ENCODE data around the gene RIGI. TPM values are rescaled to one million over a fixed set of nuclear protein-coding genes. Genes with fewer than 3 reads are reported as not detected.

The RIGI gene
- total RNA-seq, 1 experiment from 2014 or later: 3.9 TPM

DNA sequence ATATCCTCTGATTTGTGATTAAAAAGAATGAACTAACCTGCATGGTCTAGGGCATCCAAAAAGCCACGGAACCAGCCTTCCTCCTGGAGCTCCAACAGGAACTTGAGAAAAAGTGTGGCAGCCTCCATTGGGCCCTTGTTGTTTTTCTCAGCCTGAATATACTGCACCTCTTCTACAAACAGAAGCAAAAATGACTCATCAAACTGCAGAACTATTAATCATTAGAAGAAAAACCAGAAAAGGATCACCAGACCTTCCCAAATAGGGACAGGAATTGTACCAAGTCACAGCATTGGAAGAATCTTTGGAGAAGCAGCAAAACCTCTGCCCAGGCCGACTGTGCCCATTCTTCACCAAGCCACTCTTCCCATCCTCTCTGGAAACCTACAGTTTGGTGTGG is 25.2 kb downstream of the RIGI start:
- Histone ChIP-seq H3F3A (ENCODE audit: insufficient read depth, low read depth) (no peaks in the 10 kb centered on the region; the same call in 1 of the 2 replicates), H2AFZ (no peak overlapping the region), H3K9me2 (ENCODE audit: insufficient read depth) (no peaks in the 10 kb centered on the region), H3K27ac (peak overlapping the region; percentile 41), H3K4me3 (no peak overlapping the region), H4K20me1 (ENCODE audit: insufficient read depth) (no peaks in the 10 kb centered on the region), H3K9me3 (ENCODE audit: insufficient read depth, low read depth) (no peaks in the 10 kb centered on the region; the same call in 1 of the 2 replicates), H3K36me3 (ENCODE audit: low read depth) (no peaks in the 10 kb centered on the region), H3K4me1 (replicated peaks; ENCODE audit: insufficient read depth) (peaks cover 8% of the 10 kb centered on the region), H3K4me2 (no peak overlapping the region), H3K79me2 (ENCODE audit: low read depth) (no peaks in the 10 kb centered on the region), H3K27me3 (ENCODE audit: insufficient read depth, low read depth) (no peaks in the 10 kb centered on the region)
- BruUV-seq (replicated peaks): no TSS peak
- TF ChIP-seq EZH2 (IDR thresholded peaks at IDR 0.05; ENCODE audit: low read depth): no peak
- TF ChIP-seq, protein P1, sequence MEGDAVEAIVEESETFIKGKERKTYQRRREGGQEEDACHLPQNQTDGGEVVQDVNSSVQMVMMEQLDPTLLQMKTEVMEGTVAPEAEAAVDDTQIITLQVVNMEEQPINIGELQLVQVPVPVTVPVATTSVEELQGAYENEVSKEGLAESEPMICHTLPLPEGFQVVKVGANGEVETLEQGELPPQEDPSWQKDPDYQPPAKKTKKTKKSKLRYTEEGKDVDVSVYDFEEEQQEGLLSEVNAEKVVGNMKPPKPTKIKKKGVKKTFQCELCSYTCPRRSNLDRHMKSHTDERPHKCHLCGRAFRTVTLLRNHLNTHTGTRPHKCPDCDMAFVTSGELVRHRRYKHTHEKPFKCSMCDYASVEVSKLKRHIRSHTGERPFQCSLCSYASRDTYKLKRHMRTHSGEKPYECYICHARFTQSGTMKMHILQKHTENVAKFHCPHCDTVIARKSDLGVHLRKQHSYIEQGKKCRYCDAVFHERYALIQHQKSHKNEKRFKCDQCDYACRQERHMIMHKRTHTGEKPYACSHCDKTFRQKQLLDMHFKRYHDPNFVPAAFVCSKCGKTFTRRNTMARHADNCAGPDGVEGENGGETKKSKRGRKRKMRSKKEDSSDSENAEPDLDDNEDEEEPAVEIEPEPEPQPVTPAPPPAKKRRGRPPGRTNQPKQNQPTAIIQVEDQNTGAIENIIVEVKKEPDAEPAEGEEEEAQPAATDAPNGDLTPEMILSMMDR (conservative IDR thresholded peaks at IDR 0.05): no peak
- POLR2A ChIA-PET (ENCODE audit: unreplicated experiment): interaction anchor here (0.5 kb wide), 1 partner anchor 666 kb away, joined by 4 read pairs; the partner anchor contains the start of gene B4GALT1
- intact Hi-C loops (cut with micrococcal nuclease; ENCODE audit: unreplicated experiment): no loop called here
- CTCF ChIA-PET: no interaction called here
- DNase-seq: peak in 1 of 2 experiments; percentile 55

DNA sequence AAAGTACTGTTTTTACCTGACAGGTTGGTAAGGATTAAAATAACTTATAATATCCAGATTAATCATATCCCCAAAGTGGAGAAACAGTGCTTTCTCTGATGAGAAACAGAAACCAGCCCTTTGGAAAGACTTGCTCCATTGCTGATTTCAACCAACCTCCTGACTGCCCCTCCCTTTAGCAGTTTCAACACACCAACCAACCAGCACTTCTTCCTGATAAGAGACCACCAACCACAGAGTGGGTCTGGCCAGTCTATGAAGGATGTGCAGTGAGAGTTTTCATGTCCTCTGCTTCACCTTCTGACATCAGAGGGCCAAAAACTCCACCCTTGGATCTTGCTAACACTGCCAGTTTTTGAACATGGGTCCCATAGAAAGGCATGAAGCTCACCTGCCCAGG is 28.1 kb downstream of the RIGI start:
- CTCF ChIA-PET: no interaction called here

DNA sequence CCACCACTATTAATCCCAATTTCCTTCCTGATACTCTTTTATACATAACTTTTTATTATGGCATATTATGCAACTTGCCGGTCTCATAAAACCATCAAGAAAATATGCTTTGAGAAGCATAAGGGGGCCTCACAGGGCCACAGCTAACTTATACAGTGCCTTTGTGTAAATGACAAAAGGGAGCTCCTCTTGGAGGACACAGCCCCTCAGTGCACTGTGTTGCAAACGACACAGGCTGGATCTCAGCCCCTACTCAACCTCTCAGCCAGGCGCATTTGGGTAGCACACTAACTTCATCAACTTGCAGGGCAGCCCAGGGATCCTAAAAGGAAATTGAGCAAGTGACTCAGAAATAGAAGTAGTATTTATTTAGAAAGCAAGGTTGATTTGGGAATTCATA is 35.4 kb downstream of the RIGI start:
- Histone ChIP-seq H3K27me3 (ENCODE audit: insufficient read depth, low read depth) (no peaks in the 10 kb centered on the region), H3F3A (ENCODE audit: insufficient read depth, low read depth) (no peaks in the 10 kb centered on the region), H3K9me3 (ENCODE audit: insufficient read depth, low read depth) (no peaks in the 10 kb centered on the region), H3K4me2 (no peak overlapping the region), H4K20me1 (ENCODE audit: insufficient read depth) (no peaks in the 10 kb centered on the region), H3K79me2 (ENCODE audit: low read depth) (no peaks in the 10 kb centered on the region), H3K9me2 (ENCODE audit: insufficient read depth) (no peaks in the 10 kb centered on the region), H3K27ac (no peak overlapping the region), H2AFZ (no peak overlapping the region), H3K36me3 (ENCODE audit: low read depth) (no peaks in the 10 kb centered on the region), H3K4me1 (replicated peaks; ENCODE audit: insufficient read depth) (no peaks in the 10 kb centered on the region), H3K4me3 (no peak overlapping the region)
- intact Hi-C loops (cut with micrococcal nuclease; ENCODE audit: unreplicated experiment): no loop called here
- CTCF ChIA-PET: no interaction called here
- no TSS peak for BruUV-seq (replicated peaks)
- no peak for DNase-seq
- POLR2A ChIA-PET (ENCODE audit: unreplicated experiment): no interaction called here
- no peak for TF ChIP-seq EZH2 (IDR thresholded peaks at IDR 0.05; ENCODE audit: low read depth)
- TF ChIP-seq, protein P1 (conservative IDR thresholded peaks at IDR 0.05): no peak

More for the DNA sequence above, 28.1 kb downstream of the RIGI start:
- BruUV-seq (replicated peaks): no TSS peak
- Histone ChIP-seq H3F3A (ENCODE audit: insufficient read depth, low read depth) (no peaks in the 10 kb centered on the region; the same call in 1 of the 2 replicates), H3K9me3 (ENCODE audit: insufficient read depth, low read depth) (no peaks in the 10 kb centered on the region), H3K4me3 (no peak overlapping the region), H3K27me3 (ENCODE audit: insufficient read depth, low read depth) (no peaks in the 10 kb centered on the region), H3K4me1 (replicated peaks; ENCODE audit: insufficient read depth) (peaks cover 8% of the 10 kb centered on the region), H2AFZ (no peak overlapping the region), H3K27ac (no peak overlapping the region), H3K9me2 (ENCODE audit: insufficient read depth) (no peaks in the 10 kb centered on the region), H4K20me1 (ENCODE audit: insufficient read depth) (no peaks in the 10 kb centered on the region), H3K79me2 (ENCODE audit: low read depth) (no peaks in the 10 kb centered on the region), H3K36me3 (ENCODE audit: low read depth) (no peaks in the 10 kb centered on the region), H3K4me2 (no peak overlapping the region)
- intact Hi-C loops (cut with micrococcal nuclease; ENCODE audit: unreplicated experiment): no loop called here
- no peak for DNase-seq
- TF ChIP-seq, protein P1 (conservative IDR thresholded peaks at IDR 0.05): no peak
- no peak for TF ChIP-seq EZH2 (IDR thresholded peaks at IDR 0.05; ENCODE audit: low read depth)
- POLR2A ChIA-PET (ENCODE audit: unreplicated experiment): no interaction called here
